Stimulated activated CD8-positive, alpha-beta memory T cell treated with anti-CD3 and anti-CD28 coated beads, Interleukin-15, amount 100 ng/mL, for 48 hours (primary cell): ENCODE data around the gene TSPAN4.
A peak's percentile ranks its signal among the peaks of the same experiment; 100 is the strongest.

Experiments used
- DNase-seq, 2 donors: peaks; one replicate each; pipeline ENCODE4 v3.0.0-alpha.2; 2020; ENCODE audit warnings: low read depth in 2 of 2

The TSPAN4 gene

DNA sequence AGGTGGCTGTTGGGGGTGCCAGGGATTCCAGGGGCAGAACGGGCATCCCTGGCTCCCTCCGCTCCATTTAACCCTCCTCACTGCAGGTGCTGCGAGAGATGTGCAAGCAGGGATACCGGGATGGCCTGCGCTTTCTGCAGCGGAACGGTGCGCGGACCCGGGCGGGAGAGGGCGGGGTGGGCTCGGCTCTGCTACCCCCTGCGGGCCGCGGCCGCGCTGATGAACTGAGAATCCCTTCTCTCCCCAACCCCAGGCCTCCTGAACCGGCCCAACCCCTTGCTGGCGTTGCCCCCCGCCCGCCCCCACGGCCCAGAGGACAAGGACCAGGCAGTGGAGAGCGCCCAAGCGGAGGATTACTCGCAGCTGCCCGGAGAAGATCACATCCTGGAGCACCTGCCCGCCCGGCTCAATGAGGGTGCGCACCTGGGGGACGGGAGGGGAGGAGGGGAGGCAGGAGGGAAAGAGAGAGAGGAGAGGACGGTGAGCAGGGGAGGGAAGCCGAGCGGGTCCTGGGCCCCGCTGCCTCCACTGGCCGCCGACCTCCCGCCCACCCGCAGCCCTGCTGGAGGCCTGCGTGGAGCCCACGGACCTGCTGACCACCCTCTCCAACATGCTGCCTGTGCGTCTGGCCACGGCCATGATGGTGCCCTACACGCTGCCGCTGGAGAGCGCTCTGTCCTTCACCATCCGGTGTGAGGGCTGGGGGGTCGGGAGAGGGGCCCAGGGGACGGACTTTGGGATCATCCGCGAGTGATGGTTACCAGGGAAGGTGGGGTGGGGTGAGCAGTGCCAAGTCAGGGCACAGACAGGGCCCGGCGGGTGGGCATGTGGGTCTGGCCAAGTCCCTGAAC, 19.0 kb upstream of the TSPAN4 start:
- no peak for DNase-seq

- DNase-seq = no peak
Observed at GRCh38 chr11:824292-824880, 18.3 kb upstream of the TSPAN4 start.

DNA sequence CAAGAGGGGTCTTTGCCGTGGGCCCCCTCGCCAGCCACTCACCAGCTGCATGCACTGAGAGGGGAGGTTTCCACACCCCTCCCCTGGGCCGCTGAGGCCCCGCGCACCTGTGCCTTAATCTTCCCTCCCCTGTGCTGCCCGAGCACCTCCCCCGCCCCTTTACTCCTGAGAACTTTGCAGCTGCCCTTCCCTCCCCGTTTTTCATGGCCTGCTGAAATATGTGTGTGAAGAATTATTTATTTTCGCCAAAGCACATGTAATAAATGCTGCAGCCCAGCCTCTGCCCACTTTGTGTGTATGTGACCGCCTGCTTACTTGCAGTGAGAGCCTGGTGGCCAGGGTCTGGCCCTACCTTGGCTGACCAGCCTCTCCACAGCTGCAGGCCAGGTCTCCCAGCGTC, 17.7 kb upstream of the TSPAN4 start:
- no peak for DNase-seq

DNA sequence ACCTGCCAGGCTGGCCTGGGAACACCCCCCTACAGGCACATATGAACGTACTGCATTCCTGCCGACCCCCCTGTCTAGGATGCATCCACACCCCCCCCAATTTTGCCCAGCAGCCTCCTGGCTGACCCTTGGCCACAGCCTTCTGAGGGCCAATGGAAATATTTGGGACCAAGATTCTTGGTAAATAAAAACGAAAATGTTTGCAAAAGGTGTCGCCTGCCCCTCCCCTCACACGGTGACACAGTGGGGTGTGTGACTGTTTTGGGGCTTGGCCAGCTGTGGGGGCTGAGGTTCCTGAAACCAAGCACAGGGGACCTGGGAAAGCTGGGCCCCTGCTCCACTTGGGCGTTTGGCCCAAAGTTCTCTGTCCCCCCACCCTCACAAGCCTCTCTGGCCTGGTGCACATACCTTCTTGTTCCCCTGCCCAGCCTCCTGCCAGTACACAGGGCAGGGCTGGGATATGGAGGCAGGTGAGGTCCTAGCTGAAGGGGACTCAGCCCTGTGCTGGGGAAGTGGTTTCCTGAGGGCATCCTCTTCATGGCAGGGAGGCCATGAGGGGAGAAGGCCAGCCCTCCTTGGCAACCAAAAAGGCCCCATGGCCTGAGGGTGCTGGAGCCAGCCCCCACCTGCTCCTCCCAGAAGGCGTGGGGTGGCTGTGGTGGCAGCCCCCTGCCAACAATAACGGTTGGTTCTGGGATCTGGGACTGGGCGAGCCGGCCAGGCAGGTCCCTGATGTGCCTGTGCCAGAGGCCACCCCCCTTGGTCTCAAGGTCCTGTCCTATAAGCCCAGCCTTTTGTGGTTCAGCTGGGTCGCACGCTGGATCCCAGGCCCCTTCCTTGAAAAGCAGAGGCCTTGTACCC, 17.1 kb upstream of the TSPAN4 start:
- DNase-seq = no peak

DNA sequence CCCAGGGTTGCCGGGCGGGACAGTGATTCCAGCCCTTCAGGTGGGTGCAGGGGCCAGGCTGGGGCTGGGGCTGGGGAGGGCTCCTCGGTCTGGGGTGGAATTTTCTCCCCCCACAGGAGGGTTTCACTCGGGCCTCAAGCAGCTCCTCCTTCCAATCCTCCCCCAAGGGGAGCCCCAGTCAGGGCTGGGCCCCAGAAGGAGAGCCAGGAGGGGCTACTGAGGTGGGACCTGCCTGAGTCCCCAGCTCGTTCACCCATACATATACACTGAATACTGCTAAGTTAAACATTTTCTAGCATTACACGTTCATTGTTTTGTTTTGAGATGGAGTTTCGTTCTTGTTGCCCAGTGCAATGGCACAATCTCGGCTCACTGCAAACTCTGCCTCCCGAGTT, 16.4 kb upstream of the TSPAN4 start:
- DNase-seq = no peak

GRCh38 chr11:826836-827145, 15.9 kb upstream of the TSPAN4 start:
- DNase-seq = no peak

DNA sequence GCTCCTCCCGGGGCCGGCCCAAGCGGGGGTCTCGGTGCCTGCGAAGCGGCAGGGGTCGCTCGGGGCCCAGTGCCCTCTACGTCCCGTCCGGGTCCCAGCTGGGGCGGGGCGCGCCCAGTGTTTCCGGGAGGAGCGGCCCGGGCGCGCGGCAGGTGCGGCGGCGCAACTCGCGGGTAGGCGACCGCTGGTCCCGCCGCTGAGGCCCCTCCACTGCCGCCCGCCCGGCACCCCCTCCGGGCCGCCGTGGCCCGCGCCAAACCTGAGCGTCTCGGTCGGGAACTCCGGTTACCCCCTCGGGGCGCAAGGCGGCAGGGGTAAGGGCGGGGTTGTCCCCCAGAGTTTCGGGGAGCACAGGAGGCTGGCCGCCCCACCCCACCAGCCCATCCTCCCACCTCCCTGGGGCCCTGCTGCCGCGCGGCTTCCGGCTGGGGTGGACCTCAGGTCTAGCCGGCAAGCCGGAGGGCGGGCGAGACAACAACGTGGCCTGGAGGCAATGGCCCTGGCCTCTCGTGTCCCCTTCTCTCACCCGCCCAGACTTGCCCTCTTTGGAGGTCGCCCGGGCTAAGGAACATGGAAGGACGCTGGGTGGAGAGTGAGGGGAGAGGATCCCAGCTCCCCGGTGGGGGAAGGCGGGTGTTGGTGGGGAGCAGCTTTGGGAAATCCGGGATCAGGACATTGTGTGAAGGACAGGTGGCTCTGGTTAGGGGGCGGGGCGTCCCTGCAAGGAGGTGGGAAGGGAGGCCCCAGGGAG, 15.3 kb upstream of the TSPAN4 start:
- no peak for DNase-seq

- no peak for DNase-seq
Observed at GRCh38 chr11:827897-828192, 14.8 kb upstream of the TSPAN4 start, which contains the start of gene CRACR2B. Gene CRACR2B (plus strand): TSS chr11:827919. CDS start chr11:828608, 689 bp downstream.

DNA sequence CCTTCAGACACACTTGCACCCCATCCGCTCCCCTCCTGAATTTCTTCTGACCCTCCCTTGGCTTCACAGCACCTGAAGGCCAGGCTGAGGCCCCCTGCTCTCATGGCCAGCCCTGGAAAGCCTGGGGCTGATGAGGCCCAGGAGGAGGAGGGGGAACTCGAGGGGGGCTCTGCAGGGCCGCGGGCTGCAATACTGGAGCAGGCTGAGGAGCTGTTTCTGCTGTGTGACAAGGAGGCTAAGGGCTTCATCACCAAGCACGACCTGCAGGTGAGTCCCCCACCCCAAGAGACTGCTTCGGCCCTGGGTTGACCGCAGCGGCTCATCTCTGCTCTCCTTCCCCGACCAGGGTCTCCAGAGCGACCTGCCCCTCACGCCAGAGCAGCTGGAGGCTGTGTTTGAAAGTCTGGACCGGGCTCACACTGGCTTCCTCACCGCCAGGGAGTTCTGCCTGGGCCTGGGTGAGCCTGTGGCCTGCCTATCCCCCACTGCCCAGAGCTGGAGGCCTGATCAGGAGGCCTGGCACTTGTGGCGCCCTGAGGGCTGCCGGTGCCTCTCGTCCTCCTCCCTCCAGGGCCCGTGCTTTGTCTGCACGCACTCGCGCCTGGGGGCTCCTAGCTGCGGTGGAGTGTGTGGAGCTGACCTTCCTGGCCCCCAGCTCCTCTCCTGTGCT, 14.0 kb upstream of the TSPAN4 start:
- DNase-seq = no peak

DNA sequence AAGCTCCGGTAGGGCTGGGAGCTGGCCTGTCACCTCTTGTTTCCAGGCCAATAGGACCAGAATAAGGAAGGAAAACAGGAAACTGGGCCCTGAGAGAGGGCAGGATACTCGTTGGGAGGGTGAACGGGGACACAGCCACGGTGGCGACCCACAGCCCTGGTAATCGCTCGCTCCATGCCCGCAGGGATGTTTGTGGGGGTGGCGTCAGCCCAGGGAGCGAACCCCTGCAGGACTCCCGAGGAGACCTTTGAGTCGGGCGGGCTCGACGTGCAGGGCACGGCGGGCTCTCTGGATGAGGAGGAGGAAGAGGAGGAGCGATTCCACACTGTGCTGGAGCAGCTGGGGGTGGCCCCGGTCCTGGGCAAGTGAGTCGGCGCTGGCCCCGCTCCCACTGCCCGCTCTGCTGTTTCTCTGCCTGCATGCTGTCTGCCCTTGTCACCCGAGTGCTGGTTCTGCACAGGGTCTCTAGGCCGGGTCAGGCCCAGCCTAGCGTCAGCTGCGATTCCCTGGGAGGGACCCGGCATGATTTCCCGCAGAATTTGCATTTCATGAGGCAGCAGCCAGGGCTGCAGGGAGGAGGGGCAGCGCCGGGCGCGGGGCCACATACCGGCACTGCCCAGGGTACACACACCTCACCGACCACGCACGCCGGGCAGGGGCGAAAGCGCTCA, 13.3 kb upstream of the TSPAN4 start:
- no peak for DNase-seq

- DNase-seq = no peak
Observed at GRCh38 chr11:829847-830294, 12.8 kb upstream of the TSPAN4 start.

DNA sequence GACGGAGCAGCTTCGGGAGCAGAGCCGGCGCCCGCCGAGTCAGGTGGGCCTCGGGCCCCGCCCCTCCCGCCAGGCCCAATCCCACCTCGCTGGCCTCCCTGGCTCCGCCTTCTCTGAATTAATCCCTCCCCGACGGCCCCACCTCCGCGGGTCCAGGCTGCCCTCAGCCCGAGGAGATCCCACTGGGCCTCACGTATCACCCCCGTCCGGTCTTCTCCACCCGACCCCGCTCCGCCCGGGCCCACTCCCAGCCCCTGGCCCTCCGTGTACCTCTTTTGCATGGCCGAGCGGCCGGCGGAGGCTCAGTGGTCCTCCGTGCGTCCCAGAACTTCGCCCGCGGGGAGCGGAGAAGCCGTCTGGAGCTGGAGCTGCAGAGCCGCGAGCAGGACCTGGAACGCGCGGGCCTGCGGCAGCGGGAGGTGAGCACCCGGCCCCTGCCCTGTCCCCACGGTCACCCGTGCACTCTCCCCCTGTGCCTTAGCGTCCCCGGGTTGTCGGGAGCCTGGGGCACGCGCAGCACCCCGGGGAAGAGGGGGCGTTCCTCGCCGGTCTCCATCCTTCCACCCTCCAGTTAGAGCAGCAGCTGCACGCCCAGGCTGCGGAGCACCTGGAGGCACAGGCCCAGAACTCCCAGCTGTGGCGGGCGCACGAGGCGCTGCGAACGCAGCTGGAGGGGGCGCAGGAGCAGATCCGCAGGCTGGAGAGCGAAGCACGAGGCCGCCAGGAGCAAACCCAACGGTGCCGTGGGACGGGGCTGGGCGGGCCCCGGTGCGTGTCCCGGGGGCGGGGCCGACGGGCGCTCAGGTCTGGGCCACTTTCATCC, 12.1 kb upstream of the TSPAN4 start:
- peak in 1 of 2 donors; percentile 65 for DNase-seq

DNA sequence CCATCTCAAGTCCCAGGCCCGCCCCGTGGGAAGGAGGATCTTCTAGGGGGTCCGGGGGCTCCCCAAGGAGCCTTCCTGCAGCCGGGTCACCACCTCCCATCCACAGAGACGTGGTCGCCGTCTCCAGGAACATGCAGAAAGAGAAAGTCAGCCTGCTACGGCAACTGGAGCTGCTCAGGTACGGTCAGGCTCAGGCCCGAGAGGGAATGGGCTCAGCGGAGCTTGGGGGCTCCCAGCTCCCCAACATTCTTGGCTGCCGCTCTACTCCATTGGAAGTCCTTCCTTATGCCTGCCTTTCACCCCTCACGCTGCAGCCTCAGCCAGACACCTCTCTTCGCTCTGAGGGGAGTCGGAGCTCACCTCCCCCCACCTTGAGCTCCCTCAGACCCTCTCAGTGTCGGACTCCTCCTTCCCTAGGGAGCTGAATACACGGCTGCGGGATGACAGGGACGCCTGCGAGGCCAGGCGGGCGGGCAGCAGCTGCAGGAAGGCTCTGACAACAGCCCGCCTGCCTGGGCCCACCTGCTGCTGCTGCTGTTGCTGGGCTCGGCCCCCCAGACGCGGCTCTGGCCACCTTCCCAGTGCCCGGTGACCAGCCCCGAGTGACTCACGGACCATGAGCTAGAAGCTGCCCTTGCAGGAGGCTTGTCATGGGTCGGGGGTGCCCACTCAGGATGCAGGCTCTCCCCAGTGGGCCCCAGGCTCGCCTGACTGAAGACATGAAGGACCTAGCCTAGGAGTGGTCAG, 11.4 kb upstream of the TSPAN4 start:
- DNase-seq = no peak

DNA sequence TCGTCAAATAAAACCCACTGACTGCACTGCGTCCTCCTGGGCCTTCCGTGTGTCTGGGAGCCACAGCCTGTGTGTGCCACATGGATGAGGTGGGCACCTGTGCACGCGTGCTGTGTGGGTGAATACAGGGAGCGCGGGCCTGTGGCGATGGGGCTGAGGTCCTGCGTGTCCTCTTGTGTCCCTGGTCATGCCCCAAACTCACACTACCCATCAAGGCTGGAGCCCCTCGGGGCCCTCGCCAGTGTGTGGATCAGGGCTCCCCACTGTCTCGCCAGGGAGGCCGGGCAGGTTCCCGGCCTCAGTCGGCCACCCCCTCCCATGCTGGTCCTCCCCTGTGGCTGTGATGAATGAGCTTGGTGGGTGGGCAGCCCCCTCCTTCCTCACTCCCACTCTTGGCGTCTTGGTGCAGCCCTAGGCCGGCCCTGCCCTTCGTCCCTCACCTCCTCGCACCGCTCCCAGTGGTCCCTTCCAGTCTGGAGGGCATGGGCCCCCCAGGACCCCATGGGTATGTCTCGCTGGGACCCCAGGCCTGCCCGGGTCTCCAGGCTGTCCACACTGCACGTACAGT, 10.6 kb upstream of the TSPAN4 start:
- DNase-seq = no peak

- peak in 1 of 2 donors; percentile 56 for DNase-seq
Observed at GRCh38 chr11:832529-833113, 10.0 kb upstream of the TSPAN4 start, which contains the start of gene CD151. Gene CD151 (plus strand): TSS chr11:832952. CDS start chr11:836070, 3,118 bp downstream.

- no peak for DNase-seq
Observed at GRCh38 chr11:833114-833791, 9.4 kb upstream of the TSPAN4 start.

- DNase-seq = no peak
Observed at GRCh38 chr11:833849-834311, 8.8 kb upstream of the TSPAN4 start.
